Measurements from ENCODE around the gene FASTKD1. TPM values are rescaled to one million over a fixed set of nuclear protein-coding genes. Genes with fewer than 3 reads are reported as not detected.
"Not testable (repeated sequence)": the region's sequence is repeated elsewhere in the genome, so short reads cannot be mapped to it uniquely, and the experiment has no call there.

The FASTKD1 gene
- total RNA-seq, 1 donor: 11.6 TPM

DNA sequence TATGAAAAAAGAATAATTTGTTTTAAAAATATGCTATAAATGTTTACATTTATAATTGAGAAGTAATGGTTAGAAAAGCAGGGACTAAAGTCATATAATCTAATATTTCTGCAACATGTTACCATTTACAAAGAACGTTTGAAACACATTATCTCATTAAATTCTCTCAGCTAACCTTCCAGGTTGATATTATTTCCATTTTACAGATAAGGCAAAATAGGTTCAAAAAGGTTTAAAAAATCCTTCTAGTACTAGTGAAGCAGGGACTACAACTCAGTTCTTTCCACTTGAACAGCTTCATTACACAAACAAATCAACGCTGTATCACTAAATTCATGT lies 875 bp downstream of the FASTKD1 start:
- no peak for DNase-seq (ENCODE audit: low read depth in 2 of 3, low spot score in 2 of 3)

GRCh38 chr2:169572189-169572588 lies 1.5 kb downstream of the FASTKD1 start:
- DNase-seq (ENCODE audit: low read depth in 2 of 3, low spot score in 2 of 3): no peak

DNA sequence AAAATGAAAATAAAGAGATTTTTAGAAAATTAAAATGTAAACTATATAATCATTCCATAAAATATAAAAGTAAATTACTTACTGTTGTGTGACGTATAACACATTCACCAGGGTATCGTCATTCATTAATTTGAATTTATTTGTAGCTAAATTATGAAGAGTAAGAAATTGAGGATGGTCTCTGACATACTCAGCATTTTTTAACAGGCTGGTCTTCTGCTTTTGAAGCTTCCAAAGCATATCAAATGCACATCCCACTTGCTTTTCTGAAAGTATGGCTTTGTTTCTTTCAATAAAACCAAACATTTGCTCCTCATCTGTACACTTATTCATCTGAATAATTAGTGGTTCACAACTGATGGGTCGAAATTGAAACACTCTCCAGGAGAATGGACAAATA lies 2.1 kb downstream of the FASTKD1 start:
- no peak for DNase-seq (ENCODE audit: low read depth in 2 of 3, low spot score in 2 of 3)

DNA sequence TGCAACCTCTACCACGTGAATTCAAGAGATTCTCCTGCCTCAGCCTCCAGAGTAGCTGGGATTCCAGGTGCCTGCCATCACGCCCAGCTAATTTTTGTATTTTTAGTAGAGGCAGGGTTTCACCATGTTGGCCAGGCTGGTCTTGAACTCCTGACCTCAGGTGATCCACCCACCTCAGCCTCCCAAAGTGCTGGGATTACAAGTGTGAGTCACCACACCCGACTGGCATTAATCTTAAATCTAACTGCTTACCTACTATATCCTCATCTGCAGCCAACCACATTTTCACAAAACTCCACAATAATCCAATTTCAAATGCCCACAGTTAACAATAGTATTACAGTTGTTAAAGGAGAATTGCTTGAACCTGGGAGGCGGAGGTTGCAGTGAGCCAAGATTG lies 2.9 kb downstream of the FASTKD1 start:
- not testable (repeated sequence) for DNase-seq (ENCODE audit: low read depth in 2 of 3, low spot score in 2 of 3)

- DNase-seq (ENCODE audit: low read depth in 2 of 3, low spot score in 2 of 3): no peak
Measured at GRCh38 chr2:169569948-169570347, 3.7 kb downstream of the FASTKD1 start.

GRCh38 chr2:169565686-169566085 lies 8.0 kb downstream of the FASTKD1 start:
- no peak for DNase-seq (ENCODE audit: low read depth in 2 of 3, low spot score in 2 of 3)

DNA sequence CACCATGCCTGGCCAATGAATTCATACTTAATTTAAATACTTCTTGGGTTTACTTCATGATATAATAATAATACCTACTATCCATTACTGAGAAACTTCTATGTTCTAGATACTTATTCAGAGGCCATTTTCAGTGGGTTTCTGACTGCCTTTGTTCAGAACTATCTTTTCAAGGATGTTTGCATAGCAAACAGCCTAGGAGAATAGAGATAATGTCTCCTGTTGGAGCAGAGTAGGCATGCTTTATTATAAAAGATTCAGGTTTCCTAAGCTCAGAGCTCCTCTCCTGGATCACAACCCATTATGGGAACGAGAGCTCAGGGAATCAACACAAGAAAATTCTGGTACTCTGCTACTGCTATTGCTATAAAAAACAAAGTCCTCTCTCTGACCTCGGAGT lies 11.1 kb downstream of the FASTKD1 start:
- DNase-seq (ENCODE audit: low read depth in 2 of 3, low spot score in 2 of 3): no peak

GRCh38 chr2:169562084-169562483 lies 11.6 kb downstream of the FASTKD1 start:
- not testable (repeated sequence) for DNase-seq (ENCODE audit: low read depth in 2 of 3, low spot score in 2 of 3)

DNA sequence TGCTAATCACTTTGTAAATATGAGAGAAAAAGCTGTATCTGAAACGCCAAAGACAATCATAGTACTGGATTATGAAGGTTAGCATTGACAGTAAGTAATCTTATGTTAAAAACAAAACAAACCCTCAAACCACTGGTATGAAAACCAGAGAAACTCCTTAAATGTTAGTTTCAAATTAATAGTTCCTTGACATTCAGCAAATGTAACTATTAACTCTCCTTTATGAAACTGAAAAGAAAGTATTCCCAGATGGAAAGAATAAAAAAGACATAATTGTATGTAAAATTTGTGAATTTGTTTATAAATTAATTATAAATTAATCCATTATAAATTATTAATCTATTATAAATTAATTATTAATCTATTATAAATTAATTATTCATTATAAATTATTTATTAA lies 12.3 kb downstream of the FASTKD1 start:
- DNase-seq (ENCODE audit: low read depth in 2 of 3, low spot score in 2 of 3): no peak

DNA sequence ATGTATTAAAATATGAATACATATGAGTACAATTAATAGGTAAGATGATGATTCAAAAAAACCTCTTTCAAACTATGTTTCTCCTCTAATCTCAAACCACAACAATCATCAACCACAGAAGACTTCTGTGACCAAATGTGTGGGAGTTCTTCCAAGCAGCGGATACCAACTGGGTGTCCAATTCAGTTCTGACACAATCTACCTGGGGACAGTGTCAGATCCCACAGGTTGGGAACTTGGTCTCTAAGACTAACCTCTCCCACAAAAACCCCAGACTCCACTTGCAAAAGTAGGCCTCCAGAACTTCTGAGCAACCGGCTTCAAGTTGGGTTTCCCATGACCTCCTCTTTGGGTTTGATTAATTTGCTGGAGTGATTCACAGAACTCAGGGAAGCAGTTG lies 26.9 kb downstream of the FASTKD1 start:
- no peak for DNase-seq (ENCODE audit: low read depth in 2 of 3, low spot score in 2 of 3)

DNA sequence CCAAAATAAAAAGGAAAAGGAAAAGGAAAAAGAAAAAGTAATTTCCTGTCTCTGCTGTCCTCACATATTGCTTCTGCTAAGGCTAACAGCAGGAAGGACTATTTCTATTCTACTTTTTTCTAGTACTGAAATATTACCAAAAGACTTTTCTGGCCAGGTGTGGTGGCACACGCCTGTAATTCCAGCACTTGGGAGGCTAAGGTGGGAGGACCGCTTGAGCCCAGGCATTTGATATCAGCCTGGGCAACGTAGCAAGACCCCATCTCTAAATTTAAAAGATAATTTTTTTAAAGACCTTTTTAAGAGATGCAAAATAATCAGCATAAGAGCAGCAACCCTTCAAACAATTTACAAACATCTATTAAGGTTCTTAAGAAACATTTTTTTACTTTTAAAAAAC lies 31.2 kb downstream of the FASTKD1 start:
- DNase-seq (ENCODE audit: low read depth in 2 of 3, low spot score in 2 of 3): no peak

DNA sequence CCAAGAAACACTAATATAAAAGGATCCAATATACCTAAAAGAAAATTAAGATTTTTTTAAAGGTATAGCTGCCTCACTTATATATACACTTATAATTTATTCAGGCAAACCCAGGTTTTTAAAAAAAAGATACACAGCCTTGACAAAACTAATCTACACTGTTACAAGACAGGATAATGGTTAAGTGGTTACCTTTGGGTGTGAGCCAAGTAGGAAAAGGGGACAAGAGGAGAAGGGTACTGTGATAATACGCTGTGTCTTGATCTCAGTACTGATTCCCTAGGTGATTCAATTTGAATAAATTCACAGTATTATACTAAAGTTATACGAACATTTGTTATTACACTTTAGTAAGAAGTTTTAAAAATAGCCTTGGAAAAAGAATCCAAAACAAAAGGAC lies 33.5 kb downstream of the FASTKD1 start:
- DNase-seq (ENCODE audit: low read depth in 2 of 3, low spot score in 2 of 3): peak in 2 of 3 donors; percentile 20 to 45

- not testable (repeated sequence) for DNase-seq (ENCODE audit: low read depth in 2 of 3, low spot score in 2 of 3)
Measured at GRCh38 chr2:169539460-169539859, 34.2 kb downstream of the FASTKD1 start.

DNA sequence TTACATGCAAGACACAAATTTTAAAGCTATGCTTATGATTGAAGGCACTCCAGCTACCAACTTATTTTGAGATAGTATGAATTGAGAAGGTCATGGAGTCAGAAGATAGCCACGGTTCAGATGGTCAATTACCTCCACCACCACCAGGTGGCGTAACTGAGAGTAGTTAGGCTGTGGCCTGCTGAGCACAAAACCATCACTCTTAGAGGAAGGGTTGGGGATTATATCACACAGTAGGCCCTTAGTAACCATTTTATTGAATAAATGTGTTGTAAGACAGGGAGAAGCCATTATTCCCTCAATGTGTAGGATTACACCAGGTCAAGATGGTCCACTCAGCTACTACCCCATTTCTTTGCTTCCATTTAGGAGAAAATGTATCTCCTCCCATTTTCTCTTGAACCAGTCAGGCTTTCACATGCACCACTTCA lies 45.4 kb downstream of the FASTKD1 start:
- peak; percentile 51 to 80 (median 62) for DNase-seq (ENCODE audit: low read depth in 2 of 3, low spot score in 2 of 3)

GRCh38 chr2:169526451-169526850 lies 47.2 kb downstream of the FASTKD1 start:
- DNase-seq (ENCODE audit: low read depth in 2 of 3, low spot score in 2 of 3): no peak

- no peak for DNase-seq (ENCODE audit: low read depth in 2 of 3, low spot score in 2 of 3)
Measured at GRCh38 chr2:169525434-169525833, 48.2 kb downstream of the FASTKD1 start.

DNA sequence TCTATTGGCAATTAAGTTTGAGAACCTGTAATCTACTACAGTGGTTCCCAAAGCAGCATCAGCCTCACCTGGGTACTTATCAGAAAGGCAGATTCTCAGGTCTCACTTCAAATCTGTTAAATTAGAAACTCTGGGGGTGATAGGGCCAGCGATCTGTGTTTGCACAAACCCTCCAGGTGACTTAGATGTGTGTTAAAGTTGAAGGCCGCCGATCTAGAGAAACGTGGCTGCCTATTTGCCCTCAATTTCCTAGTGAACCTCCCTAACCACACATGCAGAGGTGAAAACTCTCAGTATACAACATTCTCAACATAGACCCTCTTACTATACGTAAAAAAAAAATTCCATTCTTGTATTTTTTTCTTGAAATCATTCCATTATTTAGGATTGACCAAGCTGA lies 50.0 kb downstream of the FASTKD1 start:
- no peak for DNase-seq (ENCODE audit: low read depth in 2 of 3, low spot score in 2 of 3)

- no peak for DNase-seq (ENCODE audit: low read depth in 2 of 3, low spot score in 2 of 3)
Measured at GRCh38 chr2:169520896-169521295, 52.8 kb downstream of the FASTKD1 start.

GRCh38 chr2:169516488-169516995 lies 57.1 kb downstream of the FASTKD1 start:
- not testable (repeated sequence) for DNase-seq (ENCODE audit: low read depth in 2 of 3, low spot score in 2 of 3)

GRCh38 chr2:169514758-169515157 lies 58.9 kb downstream of the FASTKD1 start:
- peak in 1 of 3 donors; percentile 5 for DNase-seq (ENCODE audit: low read depth in 2 of 3, low spot score in 2 of 3)

GRCh38 chr2:169513926-169514325 lies 59.7 kb downstream of the FASTKD1 start:
- no peak for DNase-seq (ENCODE audit: low read depth in 2 of 3, low spot score in 2 of 3)

- no peak for DNase-seq (ENCODE audit: low read depth in 2 of 3, low spot score in 2 of 3)
Measured at GRCh38 chr2:169513094-169513493, 60.6 kb downstream of the FASTKD1 start.

GRCh38 chr2:169512525-169512924 lies 61.1 kb downstream of the FASTKD1 start:
- DNase-seq (ENCODE audit: low read depth in 2 of 3, low spot score in 2 of 3): no peak

All from hematopoietic multipotent progenitor cell (in vitro differentiated cells).